Activated T-cell treated with anti-CD3 and anti-CD28 coated beads, Interleukin-2, amount 50 U/mL, for 4 hours (primary cell): ENCODE results near the gene HARS2. TPM values are rescaled to one million over a fixed set of nuclear protein-coding genes. Genes with fewer than 3 reads are reported as not detected.
A peak's percentile ranks its signal among the peaks of the same experiment; 100 is the strongest.
"Not testable (repeated sequence)": the region's sequence is repeated elsewhere in the genome, so short reads cannot be mapped to it uniquely, and the experiment has no call there.

Source experiments
- ATAC-seq, 2 donors: fragments of 200-7000 bp; cut with Tn5 transposase; one replicate each; pipeline ENCODE4 v1.10.0; 2021
- DNase-seq: peaks from one replicate; pipeline ENCODE4 v3.0.0-alpha.2; 2020
- H3K27me3 Mint-ChIP-seq: one replicate; pipeline ENCODE4 v1.8.0; 2021; ENCODE audit warnings: low read depth, mixed read lengths
- H3K36me3 Mint-ChIP-seq: one replicate; pipeline ENCODE4 v1.8.0; 2022; ENCODE audit warnings: mixed read lengths; ENCODE audit not compliant: insufficient read depth
- H3K4me1 Mint-ChIP-seq: one replicate; pipeline ENCODE4 v1.8.0; 2021; ENCODE audit warnings: low read depth, mixed read lengths
- H3K4me3 Mint-ChIP-seq: one replicate; pipeline ENCODE4 v1.8.0; 2021; ENCODE audit warnings: mild to moderate bottlenecking, moderate library complexity, mixed read lengths
- H3K9me3 Mint-ChIP-seq: one replicate; pipeline ENCODE4 v1.8.0; 2021; ENCODE audit warnings: mixed read lengths
- total RNA-seq, 3 donors: library from RNA; stranded (reverse); gene quantifications; one replicate each; pipeline ENCODE4 v1.2.1, GENCODE V29; 2021

HARS2 gene
- 10 to 100 TPM; 28.6 to 31.3 (median 29.5) TPM for total RNA-seq

- Mint-ChIP-seq H3K4me3 (peak within 1 kb of the TSS; percentile 100), H3K36me3 (peaks cover 18% of the 10 kb centered on the region)
Measured at GRCh38 chr5:140690941-140691924, at the start of gene HARS2, which contains the start of gene HARS1. HARS2 (plus strand) TSS chr5:140691455; CDS start chr5:140691649, 194 bp downstream. HARS1 (minus strand) TSS chr5:140691370; CDS start chr5:140691304, 66 bp downstream.

GRCh38 chr5:140641716-140642115 lies 49.5 kb upstream of the HARS2 start:
- no peak overlapping the region for H3K4me3 Mint-ChIP-seq
- peaks cover 44% of the 10 kb centered on the region for H3K4me1 Mint-ChIP-seq
- no peaks in the 10 kb centered on the region for H3K27me3 Mint-ChIP-seq
- DNase-seq (no peak), ATAC-seq (no peak)
- H3K9me3 Mint-ChIP-seq: no peaks in the 10 kb centered on the region
- H3K36me3 Mint-ChIP-seq: peaks cover 17% of the 10 kb centered on the region

More at GRCh38 chr5:140690941-140691924, at the start of gene HARS2, which contains the start of gene HARS1:
- H3K4me1 Mint-ChIP-seq: peaks cover 38% of the 10 kb centered on the region
- peak; percentile 97 for ATAC-seq
- no peaks in the 10 kb centered on the region for H3K9me3 Mint-ChIP-seq
- DNase-seq: peak; percentile 72
- H3K27me3 Mint-ChIP-seq: no peaks in the 10 kb centered on the region

DNA sequence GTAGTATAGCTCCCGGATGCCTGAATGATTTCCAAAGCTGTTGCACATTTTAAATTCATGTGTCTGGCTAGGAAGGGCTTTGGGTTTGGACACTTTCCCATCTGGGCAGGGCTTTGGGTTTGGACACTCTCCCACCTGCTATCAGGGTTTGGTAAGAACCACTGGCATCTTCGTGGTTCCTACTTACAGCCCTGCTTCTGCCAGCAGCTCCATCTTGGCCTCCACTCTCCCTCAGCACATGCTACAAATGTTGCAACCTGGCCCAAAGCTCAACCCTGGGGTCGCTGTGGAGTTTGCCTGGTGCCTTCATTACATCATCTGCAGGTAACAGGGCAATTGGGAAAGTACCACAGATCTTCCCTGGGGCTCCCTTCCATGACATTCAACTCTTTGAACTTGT lies 48.5 kb upstream of the HARS2 start:
- Mint-ChIP-seq H3K27me3 (no peaks in the 10 kb centered on the region), H3K4me1 (peaks cover 47% of the 10 kb centered on the region)

DNA sequence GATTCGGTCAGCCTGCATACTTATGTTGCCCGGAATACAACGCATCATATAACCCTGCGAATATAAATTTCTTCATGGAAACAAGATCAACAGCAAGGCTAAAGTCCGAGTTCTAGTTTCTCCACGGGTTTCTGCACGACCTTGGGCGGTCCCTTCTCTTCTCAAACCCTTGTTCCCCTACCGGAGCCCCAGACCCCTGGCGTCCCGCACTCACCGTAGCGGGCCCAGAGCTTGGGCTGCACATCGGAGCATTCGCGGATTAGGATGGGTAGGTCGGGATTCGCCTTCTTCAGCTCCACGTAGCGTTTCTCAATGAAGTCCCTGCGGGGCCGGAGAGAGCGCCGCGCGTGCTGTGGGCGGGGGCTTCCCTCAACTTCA lies 44.2 kb upstream of the HARS2 start:
- H3K9me3 Mint-ChIP-seq: no peaks in the 10 kb centered on the region
- H3K4me1 Mint-ChIP-seq: peaks cover 45% of the 10 kb centered on the region
- peak overlapping the region; percentile 100 for H3K4me3 Mint-ChIP-seq
- no peak for ATAC-seq
- H3K36me3 Mint-ChIP-seq: peaks cover 33% of the 10 kb centered on the region
- DNase-seq: no peak
- no peaks in the 10 kb centered on the region for H3K27me3 Mint-ChIP-seq

More for the DNA sequence above, 48.5 kb upstream of the HARS2 start:
- ATAC-seq: no peak
- H3K36me3 Mint-ChIP-seq: peaks cover 18% of the 10 kb centered on the region
- H3K4me3 Mint-ChIP-seq: no peak overlapping the region
- H3K9me3 Mint-ChIP-seq: no peaks in the 10 kb centered on the region
- DNase-seq: no peak

GRCh38 chr5:140658870-140659269 lies 32.4 kb upstream of the HARS2 start:
- Mint-ChIP-seq H3K36me3 (peaks cover 57% of the 10 kb centered on the region), H3K4me1 (peaks cover 9% of the 10 kb centered on the region), H3K4me3 (no peak overlapping the region), H3K27me3 (no peaks in the 10 kb centered on the region), H3K9me3 (no peaks in the 10 kb centered on the region)
- ATAC-seq (no peak), DNase-seq (no peak)

- H3K27me3 Mint-ChIP-seq, ATAC-seq, DNase-seq, H3K9me3 Mint-ChIP-seq, H3K4me3 Mint-ChIP-seq: not testable (repeated sequence)
- Mint-ChIP-seq H3K4me1 (peaks cover 11% of the 10 kb centered on the region), H3K36me3 (peaks cover 48% of the 10 kb centered on the region)
Measured at GRCh38 chr5:140660371-140660770, 30.9 kb upstream of the HARS2 start.

GRCh38 chr5:140664030-140664358 lies 27.3 kb upstream of the HARS2 start:
- ATAC-seq (no peak), DNase-seq (no peak)
- no peaks in the 10 kb centered on the region for H3K27me3 Mint-ChIP-seq
- peaks cover 45% of the 10 kb centered on the region for H3K36me3 Mint-ChIP-seq
- peaks cover 32% of the 10 kb centered on the region for H3K4me1 Mint-ChIP-seq
- H3K4me3 Mint-ChIP-seq: peak overlapping the region; percentile 99
- no peaks in the 10 kb centered on the region for H3K9me3 Mint-ChIP-seq

- Mint-ChIP-seq H3K36me3 (peaks cover 43% of the 10 kb centered on the region), H3K27me3 (no peaks in the 10 kb centered on the region), H3K4me1 (peaks cover 32% of the 10 kb centered on the region), H3K4me3 (peak within 1 kb of the TSS; percentile 99), H3K9me3 (no peaks in the 10 kb centered on the region)
- ATAC-seq (peak; percentile 97), DNase-seq (peak; percentile 93)
Measured at GRCh38 chr5:140664359-140665119, 26.7 kb upstream of the HARS2 start, which contains the start of gene WDR55. WDR55 (plus strand) TSS chr5:140664904; CDS start chr5:140664913, 9 bp downstream.

DNA sequence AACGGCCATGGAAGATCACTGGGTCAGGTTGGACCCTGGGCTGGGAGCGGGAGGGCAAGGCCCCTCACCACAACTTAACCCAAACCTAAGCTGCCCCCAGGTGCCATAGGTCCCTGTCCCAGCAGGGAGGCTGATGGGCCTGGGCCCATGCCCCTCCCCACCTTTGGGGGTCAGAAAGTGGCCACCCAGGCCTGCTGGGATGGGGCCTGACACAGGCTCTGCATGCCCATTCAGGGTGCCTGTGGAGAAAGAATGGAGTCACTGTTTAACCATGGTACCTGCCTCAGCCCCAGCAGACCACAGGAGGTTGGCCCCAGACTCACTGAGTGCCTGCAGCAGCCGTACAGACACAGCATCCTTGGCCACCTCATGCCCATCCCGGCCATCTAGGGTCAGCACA lies 20.2 kb upstream of the HARS2 start:
- peak in 1 of 2 donors; percentile 5 for ATAC-seq

GRCh38 chr5:140671472-140672125 lies 19.7 kb upstream of the HARS2 start:
- no peak for DNase-seq
- no peak overlapping the region for H3K4me3 Mint-ChIP-seq
- H3K9me3 Mint-ChIP-seq: no peaks in the 10 kb centered on the region
- peaks cover 49% of the 10 kb centered on the region for H3K36me3 Mint-ChIP-seq
- H3K4me1 Mint-ChIP-seq: peaks cover 14% of the 10 kb centered on the region
- H3K27me3 Mint-ChIP-seq: no peaks in the 10 kb centered on the region
- ATAC-seq: no peak

More for the DNA sequence above, 20.2 kb upstream of the HARS2 start:
- H3K4me3 Mint-ChIP-seq, H3K27me3 Mint-ChIP-seq, H3K9me3 Mint-ChIP-seq, DNase-seq: not testable (repeated sequence)
- Mint-ChIP-seq H3K4me1 (peaks cover 19% of the 10 kb centered on the region), H3K36me3 (peaks cover 48% of the 10 kb centered on the region)

DNA sequence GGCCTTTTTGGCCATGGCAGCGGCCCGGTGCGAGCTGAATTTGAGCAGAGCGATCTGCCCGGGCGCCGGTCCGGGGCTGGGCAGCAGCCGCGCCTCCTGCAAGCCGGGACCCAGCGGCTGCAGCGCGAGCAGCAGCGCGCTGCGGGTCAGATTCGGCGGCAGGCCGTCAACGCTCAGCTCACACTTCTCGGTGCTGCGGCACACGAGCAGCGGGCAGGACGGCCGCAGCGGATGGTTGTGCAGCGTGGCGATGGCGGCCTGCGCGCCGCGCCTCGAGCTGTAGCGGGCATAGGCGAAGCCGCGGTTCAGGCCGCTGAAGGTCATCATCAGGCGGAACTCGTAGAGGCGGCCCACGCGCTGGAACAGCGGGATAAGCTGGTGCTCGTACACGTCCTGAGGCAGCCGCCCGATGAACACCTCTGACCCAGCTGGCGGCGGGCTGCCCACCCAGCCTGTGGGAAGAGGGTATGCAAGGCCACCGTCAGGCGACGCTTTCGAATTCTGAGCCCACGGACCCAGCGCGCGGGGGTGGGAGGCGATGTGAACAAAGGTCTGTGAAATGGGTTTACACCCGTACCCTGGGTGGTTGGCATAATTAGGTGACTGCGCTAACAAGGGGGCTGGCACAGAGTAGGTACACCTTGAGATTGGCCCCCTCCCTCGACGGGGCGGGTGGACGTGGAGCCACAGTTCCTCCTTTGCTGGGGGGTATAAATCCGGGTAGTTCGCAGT lies 18.6 kb upstream of the HARS2 start:
- Mint-ChIP-seq H3K9me3 (no peaks in the 10 kb centered on the region), H3K4me3 (no peak overlapping the region), H3K36me3 (peaks cover 51% of the 10 kb centered on the region), H3K4me1 (peaks cover 4% of the 10 kb centered on the region), H3K27me3 (no peaks in the 10 kb centered on the region)
- ATAC-seq (peak; percentile 4 to 19), DNase-seq (no peak)

- H3K4me3 Mint-ChIP-seq: no peak within 1 kb of the TSS
- H3K36me3 Mint-ChIP-seq: peaks cover 52% of the 10 kb centered on the region
- no peak for ATAC-seq
Measured at GRCh38 chr5:140673187-140673976, 17.9 kb upstream of the HARS2 start, which contains the start of gene DND1. DND1 (minus strand) TSS chr5:140673576; CDS start chr5:140673542, 34 bp downstream.

GRCh38 chr5:140674211-140674610 lies 17.0 kb upstream of the HARS2 start:
- no peak for ATAC-seq
- no peak for DNase-seq
- no peak overlapping the region for H3K4me3 Mint-ChIP-seq
- H3K36me3 Mint-ChIP-seq: peaks cover 56% of the 10 kb centered on the region
- H3K9me3 Mint-ChIP-seq: no peaks in the 10 kb centered on the region
- no peaks in the 10 kb centered on the region for H3K4me1 Mint-ChIP-seq
- H3K27me3 Mint-ChIP-seq: no peaks in the 10 kb centered on the region

More at GRCh38 chr5:140673187-140673976, 17.9 kb upstream of the HARS2 start, which contains the start of gene DND1:
- Mint-ChIP-seq H3K9me3 (no peaks in the 10 kb centered on the region), H3K27me3 (no peaks in the 10 kb centered on the region), H3K4me1 (no peaks in the 10 kb centered on the region)
- DNase-seq: no peak
